Transverse colon (tissue), 4 donors: ENCODE results near the gene HDAC9.

ENCODE experiments used
- EP300 ChIP-seq: sonication (generic); formaldehyde crosslinking; IDR thresholded peaks from one replicate; pipeline ENCODE4 v1.6.1; 2017; ENCODE audit warnings: antibody characterized with exemption, low read depth
- POLR2A ChIP-seq: fragments of 450-650 bp; IDR thresholded peaks from one replicate; pipeline ENCODE4 v1.6.1; 2016; ENCODE audit warnings: antibody characterized with exemption, mild to moderate bottlenecking, moderate library complexity
- POLR2AphosphoS5 ChIP-seq, 3 donors: sonication (generic); formaldehyde crosslinking; IDR thresholded peaks; one replicate each; pipeline ENCODE4 v1.6.1; 2016; ENCODE audit warnings: antibody characterized with exemption in 3 of 3
- TF ChIP-seq, protein P1 (sequence below), 5 experiments: fragments of 200-600 bp in 3 of 5; fragments of 450-650 bp in 2 of 5; sonication (generic) in 3 of 5; IDR thresholded peaks; 1 replicate in 2 of 5; 2 replicates in 3 of 5; pipeline ENCODE4 v1.5.1; 2016 to 2017; ENCODE audit warnings: antibody characterized with exemption in 5 of 5, inconsistent platforms in 3 of 5, mild to moderate bottlenecking in 2 of 5, moderate library complexity in 1 of 5

DNA sequence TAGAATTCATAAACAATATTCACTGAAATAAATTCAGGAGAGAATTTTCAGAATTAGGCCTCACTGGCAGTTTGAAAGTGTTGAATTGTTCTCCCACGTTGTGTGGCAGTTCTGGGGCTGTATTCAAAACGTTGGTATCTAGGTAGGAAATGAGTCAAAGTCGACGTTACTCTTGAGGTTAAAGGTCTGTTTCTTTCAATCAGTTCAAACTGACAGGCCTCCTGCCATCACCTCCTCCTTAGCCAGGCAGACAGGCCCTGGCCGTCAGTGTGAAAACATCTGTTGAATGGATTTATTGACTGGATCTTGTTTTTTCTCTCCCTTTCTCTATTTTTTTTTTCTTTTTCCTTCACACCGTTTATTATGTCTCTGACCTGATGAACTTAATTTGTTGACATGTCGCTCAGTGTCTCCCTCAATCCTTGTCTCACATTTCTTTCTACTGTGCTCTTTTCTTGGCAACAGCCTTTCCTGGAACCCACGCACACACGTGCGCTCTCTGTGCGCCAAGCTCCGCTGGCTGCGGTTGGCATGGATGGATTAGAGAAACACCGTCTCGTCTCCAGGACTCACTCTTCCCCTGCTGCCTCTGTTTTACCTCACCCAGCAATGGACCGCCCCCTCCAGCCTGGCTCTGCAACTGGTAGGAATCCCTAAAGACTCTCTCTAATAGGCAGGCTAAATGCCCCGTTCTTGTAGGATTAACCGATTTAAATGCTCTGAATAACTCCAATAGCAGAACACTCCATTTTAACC is 231.7 kb downstream of the HDAC9 start:
- TF ChIP-seq POLR2AphosphoS5 (IDR thresholded peaks at IDR 0.05) (no peak), POLR2A (no peak), EP300 (no peak)
- TF ChIP-seq, protein P1, sequence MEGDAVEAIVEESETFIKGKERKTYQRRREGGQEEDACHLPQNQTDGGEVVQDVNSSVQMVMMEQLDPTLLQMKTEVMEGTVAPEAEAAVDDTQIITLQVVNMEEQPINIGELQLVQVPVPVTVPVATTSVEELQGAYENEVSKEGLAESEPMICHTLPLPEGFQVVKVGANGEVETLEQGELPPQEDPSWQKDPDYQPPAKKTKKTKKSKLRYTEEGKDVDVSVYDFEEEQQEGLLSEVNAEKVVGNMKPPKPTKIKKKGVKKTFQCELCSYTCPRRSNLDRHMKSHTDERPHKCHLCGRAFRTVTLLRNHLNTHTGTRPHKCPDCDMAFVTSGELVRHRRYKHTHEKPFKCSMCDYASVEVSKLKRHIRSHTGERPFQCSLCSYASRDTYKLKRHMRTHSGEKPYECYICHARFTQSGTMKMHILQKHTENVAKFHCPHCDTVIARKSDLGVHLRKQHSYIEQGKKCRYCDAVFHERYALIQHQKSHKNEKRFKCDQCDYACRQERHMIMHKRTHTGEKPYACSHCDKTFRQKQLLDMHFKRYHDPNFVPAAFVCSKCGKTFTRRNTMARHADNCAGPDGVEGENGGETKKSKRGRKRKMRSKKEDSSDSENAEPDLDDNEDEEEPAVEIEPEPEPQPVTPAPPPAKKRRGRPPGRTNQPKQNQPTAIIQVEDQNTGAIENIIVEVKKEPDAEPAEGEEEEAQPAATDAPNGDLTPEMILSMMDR (IDR thresholded peaks at IDR 0.05), result no peak
